OCI-LY3 (cell line): ENCODE measurements around the gene NOP16.

ENCODE experiments used
- EZH2phosphoT487 ChIP-seq: fragments of 200-600 bp; shearing (Covaris generic); IDR thresholded peaks from 2 replicates; pipeline ENCODE4 v1.6.1; 2018; ENCODE audit warnings: antibody characterized with exemption, mixed run types, low read depth
- TF ChIP-seq, protein P1 (sequence below): fragments of 200-600, 300-600 bp; sonication (generic); IDR thresholded peaks from 2 replicates; pipeline ENCODE4 v1.5.1; 2014; ENCODE audit warnings: antibody characterized with exemption, low read length, low read depth

DNA sequence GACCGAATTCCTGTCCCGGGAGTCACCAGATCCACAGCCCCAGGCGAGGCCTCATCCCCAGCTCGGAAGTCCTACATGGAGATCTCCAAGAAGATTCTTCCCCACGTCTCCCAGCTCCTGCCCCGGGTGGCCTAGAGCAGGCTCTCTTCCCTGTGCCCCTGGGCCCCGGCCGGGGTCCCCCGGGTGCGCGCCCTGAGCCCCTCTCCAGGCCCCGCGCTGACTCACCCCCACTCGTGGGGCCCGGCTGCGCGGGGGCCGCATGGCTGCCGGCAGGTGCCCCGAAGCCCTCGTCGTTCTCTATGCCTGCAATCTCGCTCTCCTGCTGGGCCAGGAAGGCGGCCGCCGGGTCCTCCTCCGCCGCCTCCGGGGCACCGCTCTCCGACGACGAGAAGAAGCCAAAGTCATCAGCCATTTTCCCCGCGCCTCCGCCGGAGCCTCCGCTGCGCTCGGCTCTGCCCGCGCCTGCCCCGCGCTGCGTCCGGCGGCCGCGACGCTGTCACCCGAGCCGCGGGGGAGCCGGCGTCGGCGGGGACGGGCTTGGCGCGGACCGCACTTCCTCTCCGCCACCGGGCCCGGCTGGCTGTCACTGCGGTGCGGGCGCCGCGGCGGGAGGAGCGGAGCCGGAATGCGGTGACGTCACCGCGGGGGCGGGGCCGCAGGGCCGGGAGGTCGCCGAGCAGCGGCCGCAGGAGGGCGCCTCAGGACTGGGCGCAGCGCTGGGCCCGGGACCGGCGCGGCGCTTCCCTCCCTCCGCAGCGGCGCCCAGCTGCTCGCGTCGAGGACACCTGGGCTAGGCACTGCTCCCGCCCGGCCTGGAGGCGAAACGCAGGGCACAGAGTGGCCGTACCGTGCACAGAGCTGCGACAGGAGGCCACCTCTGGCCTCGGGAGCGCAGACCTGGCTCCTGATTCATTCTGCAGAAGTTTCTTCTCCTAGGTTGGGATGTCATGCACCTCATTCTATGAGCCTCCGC is 27.8 kb upstream of the NOP16 start, which contains the start of gene CLTB:
- TF ChIP-seq, protein P1, sequence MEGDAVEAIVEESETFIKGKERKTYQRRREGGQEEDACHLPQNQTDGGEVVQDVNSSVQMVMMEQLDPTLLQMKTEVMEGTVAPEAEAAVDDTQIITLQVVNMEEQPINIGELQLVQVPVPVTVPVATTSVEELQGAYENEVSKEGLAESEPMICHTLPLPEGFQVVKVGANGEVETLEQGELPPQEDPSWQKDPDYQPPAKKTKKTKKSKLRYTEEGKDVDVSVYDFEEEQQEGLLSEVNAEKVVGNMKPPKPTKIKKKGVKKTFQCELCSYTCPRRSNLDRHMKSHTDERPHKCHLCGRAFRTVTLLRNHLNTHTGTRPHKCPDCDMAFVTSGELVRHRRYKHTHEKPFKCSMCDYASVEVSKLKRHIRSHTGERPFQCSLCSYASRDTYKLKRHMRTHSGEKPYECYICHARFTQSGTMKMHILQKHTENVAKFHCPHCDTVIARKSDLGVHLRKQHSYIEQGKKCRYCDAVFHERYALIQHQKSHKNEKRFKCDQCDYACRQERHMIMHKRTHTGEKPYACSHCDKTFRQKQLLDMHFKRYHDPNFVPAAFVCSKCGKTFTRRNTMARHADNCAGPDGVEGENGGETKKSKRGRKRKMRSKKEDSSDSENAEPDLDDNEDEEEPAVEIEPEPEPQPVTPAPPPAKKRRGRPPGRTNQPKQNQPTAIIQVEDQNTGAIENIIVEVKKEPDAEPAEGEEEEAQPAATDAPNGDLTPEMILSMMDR, result peak; percentile 51
- TF ChIP-seq EZH2phosphoT487, result no peak
